ENCODE data around the gene SDF4. TPM values are rescaled to one million over a fixed set of nuclear protein-coding genes. Genes with fewer than 3 reads are reported as not detected.

Gene SDF4
- total and polyA plus RNA-seq, 2 of the 13 experiments (the other 11 are each of a cell fraction or from before 2014, with no cell fraction given), result 80.8 to 107 TPM

- 52% methylated on average over 25 of the region's 29 CpGs for WGBS (ENCODE audit: low lambda C conversion rate)
- Histone ChIP-seq H3K9ac (ENCODE audit: insufficient read depth, low read depth, low read length) (no peak overlapping the region), H4K20me1 (ENCODE audit: insufficient read depth, low read length) (no peaks in the 10 kb centered on the region), H3K36me3 (replicated peaks in 1 of 2; ENCODE audit: control insufficient read depth in 1 of 2, insufficient read depth in 2 of 2, low read length in 2 of 2) (no peaks in the 10 kb centered on the region), H3K79me2 (ENCODE audit: insufficient read depth, low read length) (no peaks in the 10 kb centered on the region), H3K9me3 (ENCODE audit: low read length) (no peaks in the 10 kb centered on the region), H3K27ac (ENCODE audit: extremely low read length, insufficient read depth, low read length) (no peak overlapping the region), H3K4me1 (ENCODE audit: insufficient read depth, low read length) (peaks cover 26% of the 10 kb centered on the region), H3K4me2 (ENCODE audit: low read depth, low read length) (no peak overlapping the region), H3K27me3 (ENCODE audit: control insufficient read depth in 1 of 2, insufficient read depth in 2 of 2, low read length in 2 of 2) (peaks cover 38 to 85% of the 10 kb centered on the region in 2 experiments), H2AFZ (ENCODE audit: low read length) (no peak overlapping the region), H3K4me3 (replicated peaks in 1 of 3; ENCODE audit: insufficient read depth in 1 of 3, low read depth in 2 of 3, low read length in 3 of 3) (no peak overlapping the region)
- in situ Hi-C loops (cut with HindIII; ENCODE audit: extremely low pct_ligation_motif_present, low pct_unique_long_range_greater_than_20kb) (no loop called here), intact Hi-C loops (cut with micrococcal nuclease; ENCODE audit: unreplicated experiment) (loop anchor here (10.0 kb wide), 1 partner anchor 59 kb away; the partner anchor contains the start of genes B3GALT6 and SDF4)
- TF ChIP-seq PHB2 (IDR thresholded peaks at IDR 0.05; ENCODE audit: partially characterized antibody), result no peak
- TF ChIP-seq ZNF709 (CRISPR knock-in tag; IDR thresholded peaks at IDR 0.05), result no peak
- TF ChIP-seq HNF4G (IDR thresholded peaks at IDR 0.05; ENCODE audit: borderline replicate concordance, low read depth, low read length), result no peak
- TF ChIP-seq HNF4G (CRISPR knock-in tag; IDR thresholded peaks at IDR 0.05; ENCODE audit: borderline replicate concordance, low read depth), result no peak
- TF ChIP-seq NR0B2 (CRISPR knock-in tag; IDR thresholded peaks at IDR 0.05), result no peak
- TF ChIP-seq ZNF12 (CRISPR knock-in tag; IDR thresholded peaks at IDR 0.05), result no peak
- TF ChIP-seq YEATS4 (CRISPR knock-in tag; IDR thresholded peaks at IDR 0.05; ENCODE audit: borderline replicate concordance), result no peak
- TF ChIP-seq EED (CRISPR knock-in tag; IDR thresholded peaks at IDR 0.05), result no peak
- no peak for TF ChIP-seq ZNF441 (CRISPR knock-in tag; IDR thresholded peaks at IDR 0.05; ENCODE audit: borderline replicate concordance)
- ChIA-PET CTCF (ENCODE audit: low intra/inter-chr PET ratio, low total read pairs) (no interaction called here), POLR2A (interaction anchor here (1.6 kb wide), 1 partner anchor 10 kb away, joined by 5 read pairs; no protein-coding TSS in a partner anchor)
- DNase-seq (ENCODE audit: low spot score) (no peak), FAIRE-seq (no peak), ATAC-seq (no peak)
- BruUV-seq (replicated peaks), result no TSS peak
Observed at GRCh38 chr1:1175221-1176062, 56.4 kb downstream of the SDF4 start.
